MCF 10A (cell line): Measurements from ENCODE around the gene CELA1. TPM values are rescaled to one million over a fixed set of nuclear protein-coding genes. Genes with fewer than 3 reads are reported as not detected.

Experiments used
- BruUV-seq: library from RNA; stranded (reverse); fragments of 400-500 nt; replicated peaks from 2 replicates; lab custom pipeline; 2021; lab: Mats Ljungman, UMichigan
- CTCF ChIA-PET: fragments of 300-600 bp; sonication (Branson Sonifier 250); formaldehyde crosslinking; extraction: SDS; loops from one replicate; lab custom pipeline; 2021; ENCODE audit warnings: antibody characterized with exemption, inconsistent platforms; lab: Yijun Ruan, JAX
- POLR2A ChIA-PET: fragments of 300-600, 350-650 bp; sonication (Branson Sonifier 250); formaldehyde crosslinking; extraction: SDS; loops from one replicate; lab custom pipeline; 2020; ENCODE audit warnings: antibody characterized with exemption, inconsistent platforms; lab: Yijun Ruan, JAX
- DNase-seq: peaks from one replicate; pipeline ENCODE4 v3.0.0-alpha.2; 2018; ENCODE audit not compliant: unreplicated experiment
- H3K27ac Mint-ChIP-seq: one replicate; pipeline ENCODE4 v1.8.0; 2022; ENCODE audit warnings: mild to moderate bottlenecking, low read depth, mixed read lengths; ENCODE audit not compliant: unreplicated experiment
- H3K27me3 Mint-ChIP-seq: one replicate; pipeline ENCODE4 v1.8.0; 2022; ENCODE audit warnings: mixed read lengths; ENCODE audit not compliant: insufficient read depth, unreplicated experiment
- H3K36me3 Mint-ChIP-seq: one replicate; pipeline ENCODE4 v1.8.0; 2022; ENCODE audit warnings: mild to moderate bottlenecking, moderate library complexity, mixed read lengths; ENCODE audit not compliant: insufficient read depth, unreplicated experiment
- H3K4me1 Mint-ChIP-seq: one replicate; pipeline ENCODE4 v1.8.0; 2022; ENCODE audit warnings: mixed read lengths; ENCODE audit not compliant: insufficient read depth, unreplicated experiment
- H3K4me3 Mint-ChIP-seq: one replicate; pipeline ENCODE4 v1.8.0; 2022; ENCODE audit warnings: mild to moderate bottlenecking, moderate library complexity, mixed read lengths; ENCODE audit not compliant: unreplicated experiment
- H3K9me3 Mint-ChIP-seq: one replicate; pipeline ENCODE4 v1.8.0; 2022; ENCODE audit warnings: mixed read lengths; ENCODE audit not compliant: unreplicated experiment
- intact Hi-C: fragments of 100-400 bp; cut with micrococcal nuclease; formaldehyde crosslinking; loops from 2 replicates; pipeline ENCODE4 v1.14.1; 2022
- total RNA-seq: library from RNA; stranded (reverse); gene quantifications from 2 replicates; pipeline ENCODE4 v1.2.3, GENCODE V29; 2022
- TF ChIP-seq, protein P1 (sequence below): fragments of 200-600 bp; IDR thresholded peaks from one replicate; pipeline ENCODE4 v1.8.0; 2022; ENCODE audit warnings: antibody characterized with exemption, mild to moderate bottlenecking; ENCODE audit not compliant: unreplicated experiment

Gene CELA1
- total RNA-seq, 1 experiment from 2014 or later, result not detected

DNA sequence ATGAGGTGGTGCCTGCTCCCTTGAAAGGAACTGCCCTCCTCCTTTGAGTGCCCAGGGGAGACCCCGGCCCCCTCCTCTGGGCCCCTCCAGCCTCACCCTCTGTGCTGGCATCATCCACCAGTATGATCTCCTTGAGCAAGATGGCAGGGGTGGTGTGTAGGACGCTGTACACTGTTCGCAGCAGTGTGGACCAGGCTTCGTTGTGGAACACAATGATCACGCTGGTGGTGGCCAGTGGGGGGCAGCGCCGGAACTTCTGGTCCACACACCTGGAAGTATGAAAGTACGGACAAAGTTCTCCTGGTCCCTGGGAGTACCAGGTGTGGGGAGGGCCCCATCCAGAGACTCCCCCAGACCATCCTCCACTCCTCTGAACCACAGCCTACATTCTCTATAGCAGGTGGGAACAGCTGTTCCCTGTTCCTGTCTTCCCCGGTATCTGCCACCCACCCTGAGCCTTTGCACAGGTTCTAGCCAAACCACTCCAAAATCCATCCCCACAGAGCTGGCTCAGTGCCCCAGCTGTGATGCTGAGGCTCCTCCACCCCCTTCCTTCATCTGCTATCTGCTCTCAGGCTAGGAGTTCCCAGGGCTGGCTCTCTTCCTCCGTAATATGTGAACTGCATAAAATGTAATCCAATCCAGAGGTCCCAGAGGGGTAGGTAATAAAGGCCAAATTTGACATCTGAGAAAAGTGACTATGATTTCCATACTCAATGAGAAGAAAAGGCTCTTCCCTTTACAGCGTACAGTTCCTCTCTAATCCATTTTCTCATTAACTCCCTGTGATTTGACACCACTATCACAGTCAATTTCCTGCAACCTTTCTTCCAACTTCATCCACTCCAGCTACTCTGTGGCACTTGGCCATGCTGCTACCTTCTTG, 30.9 kb upstream of the CELA1 start:
- BruUV-seq, result no TSS peak
- Mint-ChIP-seq H3K9me3 (no peaks in the 10 kb centered on the region), H3K27ac (no peak overlapping the region), H3K4me3 (no peak overlapping the region), H3K36me3 (peaks cover 7% of the 10 kb centered on the region), H3K4me1 (peaks cover 13% of the 10 kb centered on the region), H3K27me3 (no peaks in the 10 kb centered on the region)
- ChIA-PET POLR2A (no interaction called here), CTCF (interaction anchor here (0.5 to 1.2 kb wide), 2 partner anchors 37 to 910 kb away, joined by 3 read pairs; no protein-coding TSS in a partner anchor)
- DNase-seq, result no peak
- TF ChIP-seq, protein P1, sequence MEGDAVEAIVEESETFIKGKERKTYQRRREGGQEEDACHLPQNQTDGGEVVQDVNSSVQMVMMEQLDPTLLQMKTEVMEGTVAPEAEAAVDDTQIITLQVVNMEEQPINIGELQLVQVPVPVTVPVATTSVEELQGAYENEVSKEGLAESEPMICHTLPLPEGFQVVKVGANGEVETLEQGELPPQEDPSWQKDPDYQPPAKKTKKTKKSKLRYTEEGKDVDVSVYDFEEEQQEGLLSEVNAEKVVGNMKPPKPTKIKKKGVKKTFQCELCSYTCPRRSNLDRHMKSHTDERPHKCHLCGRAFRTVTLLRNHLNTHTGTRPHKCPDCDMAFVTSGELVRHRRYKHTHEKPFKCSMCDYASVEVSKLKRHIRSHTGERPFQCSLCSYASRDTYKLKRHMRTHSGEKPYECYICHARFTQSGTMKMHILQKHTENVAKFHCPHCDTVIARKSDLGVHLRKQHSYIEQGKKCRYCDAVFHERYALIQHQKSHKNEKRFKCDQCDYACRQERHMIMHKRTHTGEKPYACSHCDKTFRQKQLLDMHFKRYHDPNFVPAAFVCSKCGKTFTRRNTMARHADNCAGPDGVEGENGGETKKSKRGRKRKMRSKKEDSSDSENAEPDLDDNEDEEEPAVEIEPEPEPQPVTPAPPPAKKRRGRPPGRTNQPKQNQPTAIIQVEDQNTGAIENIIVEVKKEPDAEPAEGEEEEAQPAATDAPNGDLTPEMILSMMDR, result no peak
- intact Hi-C loops, result no loop called here

DNA sequence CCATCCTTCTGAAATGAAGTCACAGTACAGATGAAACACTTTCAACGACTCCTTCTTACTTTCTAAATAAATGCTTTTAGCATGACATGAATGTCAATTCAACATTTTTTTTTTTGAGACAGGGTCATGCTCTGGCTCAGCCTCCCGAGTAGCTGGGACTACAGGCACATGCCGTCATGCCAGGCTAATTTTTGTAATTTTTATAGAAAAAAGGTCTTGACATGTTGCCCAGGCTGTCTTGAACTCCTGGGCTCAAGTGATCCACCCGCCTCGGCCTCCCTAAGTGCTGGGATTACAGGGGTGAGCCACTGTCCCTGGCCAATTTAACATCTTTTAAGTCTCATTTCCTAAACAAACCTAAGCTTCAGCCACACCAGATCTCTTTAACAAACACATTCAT, 28.4 kb upstream of the CELA1 start:
- TF ChIP-seq, protein P1, result no peak
- Mint-ChIP-seq H3K36me3 (peaks cover 7% of the 10 kb centered on the region), H3K9me3 (no peaks in the 10 kb centered on the region), H3K4me1 (peaks cover 16% of the 10 kb centered on the region), H3K27ac (no peak overlapping the region), H3K4me3 (no peak overlapping the region), H3K27me3 (no peaks in the 10 kb centered on the region)
- POLR2A ChIA-PET, result interaction anchor here (0.6 to 4.3 kb wide), 2 partner anchors 14 to 529 kb away, joined by 3 to 54 read pairs; partner anchors contain the start of gene GALNT6
- intact Hi-C loops, result no loop called here
- no peak for DNase-seq
- CTCF ChIA-PET, result interaction anchor here (0.6 to 1.7 kb wide), 3 partner anchors 12 to 152 kb away, joined by 3 to 5 read pairs (median 4); no protein-coding TSS in a partner anchor
- no TSS peak for BruUV-seq

DNA sequence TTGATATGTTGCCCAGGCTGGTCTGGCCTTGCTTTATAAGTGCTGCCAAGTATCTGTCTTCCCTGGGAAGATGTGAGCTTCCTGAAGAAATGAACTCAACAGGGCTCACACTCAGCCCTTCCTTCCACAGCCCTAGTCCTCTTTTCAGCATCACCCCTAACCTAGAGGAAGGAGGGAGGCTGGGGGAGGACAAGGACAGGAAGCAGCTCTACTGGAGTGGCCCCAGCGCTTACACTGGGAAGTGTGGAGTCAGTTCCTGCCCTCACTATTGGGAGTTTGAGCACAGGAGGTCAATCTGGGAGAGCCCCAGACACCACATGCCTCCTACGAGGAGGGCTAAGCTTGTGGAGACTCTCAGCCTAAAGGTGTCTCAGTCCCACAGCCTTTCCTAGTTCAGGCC, 27.9 kb upstream of the CELA1 start:
- no TSS peak for BruUV-seq

More for the DNA sequence above, 27.9 kb upstream of the CELA1 start:
- H3K36me3 Mint-ChIP-seq, result peaks cover 7% of the 10 kb centered on the region
- peaks cover 21% of the 10 kb centered on the region for H3K4me1 Mint-ChIP-seq
- no peak for DNase-seq
- ChIA-PET CTCF (interaction anchor here (0.6 to 1.7 kb wide), 5 partner anchors 9 to 157 kb away, joined by 3 to 5 read pairs (median 4); no protein-coding TSS in a partner anchor), POLR2A (interaction anchor here (0.6 to 4.3 kb wide), 2 partner anchors 14 to 528 kb away, joined by 3 to 54 read pairs; partner anchors contain the start of gene GALNT6)
- no peaks in the 10 kb centered on the region for H3K9me3 Mint-ChIP-seq
- H3K27ac Mint-ChIP-seq, result no peak overlapping the region
- no peaks in the 10 kb centered on the region for H3K27me3 Mint-ChIP-seq
- H3K4me3 Mint-ChIP-seq, result no peak overlapping the region
- TF ChIP-seq, protein P1, result no peak
- intact Hi-C loops, result no loop called here
